Activated CD8-positive, alpha-beta memory T cell treated with anti-CD3 and anti-CD28 coated beads, Interleukin-2, amount 50 U/mL, for 48 hours (primary cell): Measurements from ENCODE around the gene C20orf96.
"Not testable (repeated sequence)": the region's sequence is repeated elsewhere in the genome, so short reads cannot be mapped to it uniquely, and the experiment has no call there.

Experiments used
- DNase-seq: peaks from one replicate; pipeline ENCODE4 v3.0.0-alpha.2; 2020

Gene C20orf96

GRCh38 chr20:235891-236290 lies 54.7 kb downstream of the C20orf96 start:
- no peak for DNase-seq

DNA sequence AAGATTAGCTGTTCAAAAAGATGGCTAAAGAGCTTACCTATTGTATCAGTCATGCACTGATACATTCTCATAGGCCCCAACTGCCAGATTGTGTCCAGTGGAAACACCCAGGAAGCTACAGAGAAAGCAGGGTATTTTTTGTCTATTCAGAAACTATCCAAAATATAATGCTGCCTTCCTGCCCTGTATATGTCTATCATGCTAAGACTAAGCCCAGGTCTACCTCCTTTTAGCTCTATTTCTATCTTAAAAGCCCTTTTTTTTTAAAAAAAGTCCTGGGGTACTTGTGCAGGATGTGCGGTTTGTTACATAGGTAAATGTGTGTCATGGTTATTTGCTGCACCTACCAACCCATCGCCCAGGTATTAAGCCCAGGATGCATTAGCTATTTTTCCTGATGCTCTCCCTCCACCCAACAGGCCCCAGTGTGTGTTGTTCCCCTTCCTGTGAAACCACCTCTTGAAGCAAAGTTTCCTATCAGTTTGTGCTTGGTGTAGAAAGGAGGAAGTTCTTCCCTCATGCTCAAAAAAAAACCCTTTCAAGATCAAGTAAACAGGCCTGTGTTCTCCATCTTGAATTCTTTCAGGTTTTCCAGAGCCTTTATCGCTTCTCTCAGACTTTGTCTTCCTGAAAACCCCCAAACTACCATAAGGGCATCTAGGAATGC lies 63.0 kb downstream of the C20orf96 start:
- no peak for DNase-seq

- DNase-seq: no peak
Measured at GRCh38 chr20:226958-227357, 63.6 kb downstream of the C20orf96 start, which contains the start of gene DEFB129. TSS of gene DEFB129 (plus strand) at chr20:227258. CDS start at chr20:227289, 31 bp downstream.

DNA sequence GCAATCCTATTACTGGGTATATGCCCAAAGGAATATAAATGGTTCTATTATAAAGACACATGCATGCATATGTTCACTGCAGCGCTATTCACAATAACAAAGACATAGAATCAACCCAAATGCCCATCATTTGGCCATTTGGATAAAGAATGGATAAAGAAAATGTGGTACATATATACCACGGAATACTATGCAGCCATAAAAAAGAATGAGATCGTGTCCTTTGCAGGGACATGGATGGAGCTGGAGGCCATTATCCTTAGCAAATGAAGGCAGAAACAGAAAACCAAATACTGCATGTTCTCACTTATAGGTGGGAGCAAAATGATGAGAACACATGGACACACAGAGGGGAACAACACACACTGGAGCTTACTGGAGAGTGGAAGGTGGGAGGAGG lies 64.7 kb downstream of the C20orf96 start:
- not testable (repeated sequence) for DNase-seq

GRCh38 chr20:221258-221830 lies 69.2 kb downstream of the C20orf96 start:
- DNase-seq: no peak
